ENCODE measurements around the gene SMARCD3. TPM values are rescaled to one million over a fixed set of nuclear protein-coding genes. Genes with fewer than 3 reads are reported as not detected.

SMARCD3 gene
- total and polyA plus RNA-seq, 2 of the 4 experiments (the other 2 are of a cell fraction) = 37.5 to 48.5 TPM

DNA sequence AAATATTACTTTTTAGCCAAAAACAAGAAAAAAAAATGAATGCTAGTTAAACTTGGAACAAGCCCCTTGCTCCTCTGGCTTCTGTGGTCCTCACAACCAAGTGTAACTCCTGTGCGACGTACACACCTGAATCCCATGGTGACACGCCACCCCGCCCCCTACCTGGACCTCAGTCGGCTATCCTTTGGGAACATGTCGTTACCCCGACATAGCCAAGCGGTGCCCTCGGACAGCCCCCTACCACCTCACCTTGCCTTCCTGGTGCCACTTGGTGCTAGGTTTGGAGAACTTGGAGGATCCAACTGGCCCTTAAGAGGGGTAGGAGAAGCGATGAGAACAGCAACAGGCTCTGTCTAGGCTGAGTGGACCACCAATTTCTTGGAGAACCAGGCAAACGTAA is 12.0 kb upstream of the SMARCD3 start:
- TF ChIP-seq, protein P1, sequence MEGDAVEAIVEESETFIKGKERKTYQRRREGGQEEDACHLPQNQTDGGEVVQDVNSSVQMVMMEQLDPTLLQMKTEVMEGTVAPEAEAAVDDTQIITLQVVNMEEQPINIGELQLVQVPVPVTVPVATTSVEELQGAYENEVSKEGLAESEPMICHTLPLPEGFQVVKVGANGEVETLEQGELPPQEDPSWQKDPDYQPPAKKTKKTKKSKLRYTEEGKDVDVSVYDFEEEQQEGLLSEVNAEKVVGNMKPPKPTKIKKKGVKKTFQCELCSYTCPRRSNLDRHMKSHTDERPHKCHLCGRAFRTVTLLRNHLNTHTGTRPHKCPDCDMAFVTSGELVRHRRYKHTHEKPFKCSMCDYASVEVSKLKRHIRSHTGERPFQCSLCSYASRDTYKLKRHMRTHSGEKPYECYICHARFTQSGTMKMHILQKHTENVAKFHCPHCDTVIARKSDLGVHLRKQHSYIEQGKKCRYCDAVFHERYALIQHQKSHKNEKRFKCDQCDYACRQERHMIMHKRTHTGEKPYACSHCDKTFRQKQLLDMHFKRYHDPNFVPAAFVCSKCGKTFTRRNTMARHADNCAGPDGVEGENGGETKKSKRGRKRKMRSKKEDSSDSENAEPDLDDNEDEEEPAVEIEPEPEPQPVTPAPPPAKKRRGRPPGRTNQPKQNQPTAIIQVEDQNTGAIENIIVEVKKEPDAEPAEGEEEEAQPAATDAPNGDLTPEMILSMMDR (conservative IDR thresholded peaks at IDR 0.05; ENCODE audit: low read depth, low read length) = no peak
- TF ChIP-seq MAFK (IDR thresholded peaks at IDR 0.05; ENCODE audit: low read depth, low read length) (no peak), CEBPB (IDR thresholded peaks at IDR 0.05; ENCODE audit: low read depth, low read length) (no peak), NFE2L2 (IDR thresholded peaks at IDR 0.05; ENCODE audit: low read depth, low read length) (no peak), POLR2A (IDR thresholded peaks at IDR 0.05; ENCODE audit: low read depth, low read length) (no peak), RCOR1 (IDR thresholded peaks at IDR 0.05; ENCODE audit: insufficient replicate concordance, low read length) (no peak), MXI1 (IDR thresholded peaks at IDR 0.05; ENCODE audit: borderline replicate concordance, low read depth, low read length) (no peak), RFX5 (IDR thresholded peaks at IDR 0.05; ENCODE audit: low read depth, low read length) (no peak), CHD1 (IDR thresholded peaks at IDR 0.05; ENCODE audit: low read depth, low read length) (no peak), SMC3 (IDR thresholded peaks at IDR 0.05; ENCODE audit: low read depth, low read length) (no peak), MAZ (IDR thresholded peaks at IDR 0.05; ENCODE audit: borderline replicate concordance, low read depth, low read length) (no peak), RAD21 (IDR thresholded peaks at IDR 0.05; ENCODE audit: low read length) (no peak), FOS (IDR thresholded peaks at IDR 0.05; ENCODE audit: low read depth, low read length) (no peak), BHLHE40 (IDR thresholded peaks at IDR 0.05; ENCODE audit: low read depth, low read length) (no peak)
- TF ChIP-seq, protein P2, sequence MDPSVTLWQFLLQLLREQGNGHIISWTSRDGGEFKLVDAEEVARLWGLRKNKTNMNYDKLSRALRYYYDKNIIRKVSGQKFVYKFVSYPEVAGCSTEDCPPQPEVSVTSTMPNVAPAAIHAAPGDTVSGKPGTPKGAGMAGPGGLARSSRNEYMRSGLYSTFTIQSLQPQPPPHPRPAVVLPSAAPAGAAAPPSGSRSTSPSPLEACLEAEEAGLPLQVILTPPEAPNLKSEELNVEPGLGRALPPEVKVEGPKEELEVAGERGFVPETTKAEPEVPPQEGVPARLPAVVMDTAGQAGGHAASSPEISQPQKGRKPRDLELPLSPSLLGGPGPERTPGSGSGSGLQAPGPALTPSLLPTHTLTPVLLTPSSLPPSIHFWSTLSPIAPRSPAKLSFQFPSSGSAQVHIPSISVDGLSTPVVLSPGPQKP (IDR thresholded peaks at IDR 0.05; ENCODE audit: borderline replicate concordance, low read depth, low read length) = no peak
- TF ChIP-seq, protein P3, sequence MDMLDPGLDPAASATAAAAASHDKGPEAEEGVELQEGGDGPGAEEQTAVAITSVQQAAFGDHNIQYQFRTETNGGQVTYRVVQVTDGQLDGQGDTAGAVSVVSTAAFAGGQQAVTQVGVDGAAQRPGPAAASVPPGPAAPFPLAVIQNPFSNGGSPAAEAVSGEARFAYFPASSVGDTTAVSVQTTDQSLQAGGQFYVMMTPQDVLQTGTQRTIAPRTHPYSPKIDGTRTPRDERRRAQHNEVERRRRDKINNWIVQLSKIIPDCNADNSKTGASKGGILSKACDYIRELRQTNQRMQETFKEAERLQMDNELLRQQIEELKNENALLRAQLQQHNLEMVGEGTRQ (IDR thresholded peaks at IDR 0.05; ENCODE audit: low read depth, low read length) = no peak
- ChIA-PET POLR2A (ENCODE audit: unreplicated experiment) (no interaction called here), CTCF (no interaction called here)
- Histone ChIP-seq H4K91ac (ENCODE audit: insufficient read depth, low read depth, low read length) (no peak overlapping the region), H2AFZ (replicated peaks; ENCODE audit: low read length, poor library complexity) (no peak overlapping the region), H3K9ac (ENCODE audit: low read depth, low read length) (no peak overlapping the region), H3K9me1 (ENCODE audit: insufficient read depth, low read length) (no peaks in the 10 kb centered on the region), H2BK120ac (ENCODE audit: low read depth, low read length) (no peak overlapping the region), H2BK20ac (ENCODE audit: low read depth, low read length) (no peak overlapping the region), H3K4me3 (ENCODE audit: insufficient read depth, low read depth, low read length) (no peak overlapping the region), H3K36me3 (ENCODE audit: control insufficient read depth, insufficient read depth, low read length) (no peaks in the 10 kb centered on the region), H2AK5ac (ENCODE audit: low read depth, low read length) (no peak overlapping the region), H4K5ac (ENCODE audit: low read depth, low read length) (no peak overlapping the region), H3K56ac (ENCODE audit: extremely low read depth, insufficient read depth, low read length) (no peak overlapping the region), H3K4me2 (ENCODE audit: low read depth, low read length) (no peak overlapping the region), H3K18ac (ENCODE audit: low read depth, low read length) (no peak overlapping the region), H3K27me3 (ENCODE audit: control insufficient read depth, insufficient read depth, low read length) (peaks cover 49% of the 10 kb centered on the region), H3K14ac (replicated peaks; ENCODE audit: low read depth, low read length) (no peak overlapping the region), H2AK9ac (replicated peaks; ENCODE audit: low read depth, low read length, poor library complexity) (no peak overlapping the region), H3K79me1 (ENCODE audit: low read depth in 1 of 2, low read length in 2 of 2) (no peaks in the 10 kb centered on the region), H3K9me3 (ENCODE audit: control insufficient read depth, insufficient read depth, low read length) (no peaks in the 10 kb centered on the region), H3K27ac (ENCODE audit: insufficient read depth, low read length) (no peak overlapping the region), H3K23ac (ENCODE audit: low read depth, low read length) (no peak overlapping the region), H4K8ac (ENCODE audit: low read depth in 2 of 2, low read length in 2 of 2) (no peak overlapping the region), H4K20me1 (ENCODE audit: insufficient read depth, low read length) (no peaks in the 10 kb centered on the region), H2BK5ac (ENCODE audit: low read depth, low read length, poor library complexity, severe bottlenecking) (no peak overlapping the region), H3K4ac (ENCODE audit: low read depth, low read length) (no peak overlapping the region), H3K4me1 (ENCODE audit: control insufficient read depth, insufficient read depth, low read length) (no peaks in the 10 kb centered on the region), H2BK15ac (ENCODE audit: low read depth, low read length) (no peak overlapping the region)
- no TSS peak for BruUV-seq (replicated peaks)
- in situ Hi-C loops (cut with MboI; ENCODE audit: low sequenced_read_pairs) (no loop called here), dilution Hi-C loops (cut with HindIII; ENCODE audit: low sequenced_read_pairs, unreplicated experiment) (no loop called here), intact Hi-C loops (cut with micrococcal nuclease) (no loop called here)
- ATAC-seq (ENCODE audit: low read depth) = no peak
- no peak for DNase-seq
- 92% methylated on average over 2 of the region's 11 CpGs; no CpG with 5 or more reads in 1 of the 2 experiments for WGBS, 2 experiments (ENCODE audit: extremely low coverage in 2 of 2, insufficient read length in 1 of 2)
